ENCODE results near the gene PLCB2.

DNA sequence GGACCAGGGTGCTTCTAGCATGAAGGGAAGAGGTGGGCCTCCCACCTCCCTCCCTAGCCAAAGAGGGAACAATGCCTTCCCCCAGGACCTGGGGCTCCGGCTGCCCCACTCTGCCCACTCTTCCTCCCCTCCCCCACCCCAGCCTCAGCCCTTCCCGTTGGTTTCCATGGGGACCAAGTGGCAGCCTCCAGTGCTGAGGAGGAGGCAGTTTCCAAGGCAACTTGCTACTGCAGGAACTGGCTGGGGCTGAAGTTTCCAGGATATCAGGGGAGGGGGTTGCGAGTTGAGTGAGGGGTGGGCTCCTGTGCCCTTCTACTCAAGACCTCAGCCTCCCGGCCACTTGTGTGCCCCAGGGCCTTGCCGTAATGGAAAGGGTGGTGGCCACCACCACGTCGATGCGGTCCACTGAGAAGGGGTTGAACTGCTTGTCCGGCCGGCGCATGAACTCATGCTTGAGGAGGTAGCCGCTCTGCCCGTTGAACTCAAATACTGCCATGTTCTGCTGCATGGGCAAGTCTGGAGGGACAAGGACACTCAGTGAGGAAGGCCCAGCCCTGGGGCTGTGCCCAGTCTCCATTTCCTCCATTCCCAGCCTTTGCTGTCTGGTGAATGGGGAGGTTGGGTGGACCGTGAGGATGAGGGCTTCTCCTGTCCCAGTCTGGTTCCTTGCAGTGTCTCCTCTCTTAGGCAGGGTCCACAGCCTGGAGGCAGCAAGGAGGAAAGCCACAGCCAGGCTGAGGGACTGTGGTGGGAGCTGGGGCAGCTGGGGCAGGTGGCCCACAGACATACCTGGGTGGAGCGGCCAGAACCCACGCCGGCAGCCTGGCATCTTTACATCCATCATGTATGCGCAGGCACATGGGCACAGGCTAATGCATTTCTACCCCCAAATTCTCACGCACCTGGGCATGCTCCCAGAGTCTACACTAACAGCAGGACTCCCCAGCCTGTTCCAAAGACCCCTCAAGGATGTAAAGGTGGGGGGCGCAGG is 13.5 kb downstream of the PLCB2 start:
- TF ChIP-seq, protein P1, sequence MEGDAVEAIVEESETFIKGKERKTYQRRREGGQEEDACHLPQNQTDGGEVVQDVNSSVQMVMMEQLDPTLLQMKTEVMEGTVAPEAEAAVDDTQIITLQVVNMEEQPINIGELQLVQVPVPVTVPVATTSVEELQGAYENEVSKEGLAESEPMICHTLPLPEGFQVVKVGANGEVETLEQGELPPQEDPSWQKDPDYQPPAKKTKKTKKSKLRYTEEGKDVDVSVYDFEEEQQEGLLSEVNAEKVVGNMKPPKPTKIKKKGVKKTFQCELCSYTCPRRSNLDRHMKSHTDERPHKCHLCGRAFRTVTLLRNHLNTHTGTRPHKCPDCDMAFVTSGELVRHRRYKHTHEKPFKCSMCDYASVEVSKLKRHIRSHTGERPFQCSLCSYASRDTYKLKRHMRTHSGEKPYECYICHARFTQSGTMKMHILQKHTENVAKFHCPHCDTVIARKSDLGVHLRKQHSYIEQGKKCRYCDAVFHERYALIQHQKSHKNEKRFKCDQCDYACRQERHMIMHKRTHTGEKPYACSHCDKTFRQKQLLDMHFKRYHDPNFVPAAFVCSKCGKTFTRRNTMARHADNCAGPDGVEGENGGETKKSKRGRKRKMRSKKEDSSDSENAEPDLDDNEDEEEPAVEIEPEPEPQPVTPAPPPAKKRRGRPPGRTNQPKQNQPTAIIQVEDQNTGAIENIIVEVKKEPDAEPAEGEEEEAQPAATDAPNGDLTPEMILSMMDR (IDR thresholded peaks at IDR 0.05): no peak
- TF ChIP-seq POLR2A (IDR thresholded peaks at IDR 0.05): no peak
